T-helper 2 cell treated with Interferon-gamma antibody and Interleukin-4, amounts not matched to agents 5 μg/mL and 100 μg/mL, for 36 hours (primary cell): ENCODE measurements around the gene CAMSAP1.

ENCODE experiments used
- DNase-seq: peaks from one replicate; pipeline ENCODE4 v3.0.0; 2021; ENCODE audit warnings: low spot score
- H3K27ac Mint-ChIP-seq: one replicate; pipeline ENCODE4 v1.8.0; 2021; ENCODE audit warnings: mild to moderate bottlenecking, mixed read lengths
- H3K27me3 Mint-ChIP-seq: one replicate; pipeline ENCODE4 v1.8.0; 2021; ENCODE audit warnings: low read depth, mixed read lengths
- H3K36me3 Mint-ChIP-seq: one replicate; pipeline ENCODE4 v1.8.0; 2021; ENCODE audit warnings: low read depth, mixed read lengths
- H3K4me1 Mint-ChIP-seq: one replicate; pipeline ENCODE4 v1.8.0; 2021; ENCODE audit warnings: low read depth, mixed read lengths
- H3K4me3 Mint-ChIP-seq: one replicate; pipeline ENCODE4 v1.8.0; 2022; ENCODE audit warnings: mild to moderate bottlenecking, moderate library complexity, mixed read lengths
- H3K9me3 Mint-ChIP-seq: one replicate; pipeline ENCODE4 v1.8.0; 2021; ENCODE audit warnings: mixed read lengths

Gene CAMSAP1

GRCh38 chr9:135811801-135812200 lies 95.5 kb downstream of the CAMSAP1 start:
- no peak for DNase-seq
- Mint-ChIP-seq H3K4me1 (no peaks in the 10 kb centered on the region), H3K27me3 (no peaks in the 10 kb centered on the region), H3K4me3 (no peak overlapping the region), H3K27ac (no peak overlapping the region), H3K9me3 (no peaks in the 10 kb centered on the region), H3K36me3 (peaks cover 17% of the 10 kb centered on the region)

- no peak overlapping the region for H3K27ac Mint-ChIP-seq
- H3K9me3 Mint-ChIP-seq = no peaks in the 10 kb centered on the region
- DNase-seq = no peak
- no peaks in the 10 kb centered on the region for H3K27me3 Mint-ChIP-seq
- peaks cover 15% of the 10 kb centered on the region for H3K36me3 Mint-ChIP-seq
- no peak overlapping the region for H3K4me3 Mint-ChIP-seq
- H3K4me1 Mint-ChIP-seq = peaks cover 1% of the 10 kb centered on the region
These were observed 96.4 kb downstream of the CAMSAP1 start for GRCh38 chr9:135810806-135811575.

- Mint-ChIP-seq H3K27me3 (no peaks in the 10 kb centered on the region), H3K36me3 (peaks cover 7% of the 10 kb centered on the region), H3K4me3 (no peak overlapping the region), H3K9me3 (no peaks in the 10 kb centered on the region), H3K27ac (no peak overlapping the region), H3K4me1 (peaks cover 5% of the 10 kb centered on the region)
- DNase-seq = no peak
These were observed 98.2 kb downstream of the CAMSAP1 start for GRCh38 chr9:135809166-135809565.

GRCh38 chr9:135805422-135806022 lies 101.8 kb downstream of the CAMSAP1 start:
- no peak for DNase-seq
- Mint-ChIP-seq H3K36me3 (no peaks in the 10 kb centered on the region), H3K4me1 (peaks cover 5% of the 10 kb centered on the region), H3K4me3 (no peak overlapping the region), H3K27ac (no peak overlapping the region), H3K9me3 (no peaks in the 10 kb centered on the region), H3K27me3 (no peaks in the 10 kb centered on the region)

GRCh38 chr9:135804581-135805421 lies 102.5 kb downstream of the CAMSAP1 start:
- H3K27me3 Mint-ChIP-seq = no peaks in the 10 kb centered on the region
- no peaks in the 10 kb centered on the region for H3K9me3 Mint-ChIP-seq
- no peak overlapping the region for H3K27ac Mint-ChIP-seq
- H3K4me1 Mint-ChIP-seq = peaks cover 5% of the 10 kb centered on the region
- H3K36me3 Mint-ChIP-seq = no peaks in the 10 kb centered on the region
- DNase-seq = no peak
- H3K4me3 Mint-ChIP-seq = no peak overlapping the region

- Mint-ChIP-seq H3K36me3 (no peaks in the 10 kb centered on the region), H3K4me3 (no peak overlapping the region), H3K4me1 (peaks cover 5% of the 10 kb centered on the region), H3K27me3 (no peaks in the 10 kb centered on the region), H3K27ac (no peak overlapping the region), H3K9me3 (no peaks in the 10 kb centered on the region)
- DNase-seq = no peak
These were observed 103.9 kb downstream of the CAMSAP1 start for GRCh38 chr9:135803441-135803840.

- Mint-ChIP-seq H3K4me1 (peaks cover 5% of the 10 kb centered on the region), H3K4me3 (no peak overlapping the region), H3K36me3 (no peaks in the 10 kb centered on the region), H3K27me3 (no peaks in the 10 kb centered on the region), H3K9me3 (no peaks in the 10 kb centered on the region), H3K27ac (no peak overlapping the region)
- DNase-seq = no peak
These were observed 104.4 kb downstream of the CAMSAP1 start for GRCh38 chr9:135802876-135803419.

GRCh38 chr9:135801070-135801469 lies 106.3 kb downstream of the CAMSAP1 start:
- no peaks in the 10 kb centered on the region for H3K9me3 Mint-ChIP-seq
- peaks cover 5% of the 10 kb centered on the region for H3K4me1 Mint-ChIP-seq
- H3K4me3 Mint-ChIP-seq = no peak overlapping the region
- no peaks in the 10 kb centered on the region for H3K36me3 Mint-ChIP-seq
- H3K27ac Mint-ChIP-seq = no peak overlapping the region
- H3K27me3 Mint-ChIP-seq = no peaks in the 10 kb centered on the region
- DNase-seq = no peak

- Mint-ChIP-seq H3K27me3 (no peaks in the 10 kb centered on the region), H3K27ac (no peak overlapping the region), H3K9me3 (no peaks in the 10 kb centered on the region), H3K36me3 (no peaks in the 10 kb centered on the region), H3K4me1 (no peaks in the 10 kb centered on the region), H3K4me3 (no peak overlapping the region)
- no peak for DNase-seq
These were observed 108.1 kb downstream of the CAMSAP1 start for GRCh38 chr9:135799261-135799660.

- H3K4me1 Mint-ChIP-seq = no peaks in the 10 kb centered on the region
- no peaks in the 10 kb centered on the region for H3K36me3 Mint-ChIP-seq
- DNase-seq = no peak
- H3K4me3 Mint-ChIP-seq = no peak overlapping the region
- no peaks in the 10 kb centered on the region for H3K27me3 Mint-ChIP-seq
- no peaks in the 10 kb centered on the region for H3K9me3 Mint-ChIP-seq
- H3K27ac Mint-ChIP-seq = no peak overlapping the region
These were observed 109.1 kb downstream of the CAMSAP1 start for GRCh38 chr9:135798263-135798585.

GRCh38 chr9:135797507-135798262 lies 109.7 kb downstream of the CAMSAP1 start:
- no peaks in the 10 kb centered on the region for H3K36me3 Mint-ChIP-seq
- DNase-seq = peak; percentile 10
- H3K27me3 Mint-ChIP-seq = no peaks in the 10 kb centered on the region

GRCh38 chr9:135796784-135797485 lies 110.4 kb downstream of the CAMSAP1 start:
- Mint-ChIP-seq H3K4me3 (no peak overlapping the region), H3K27me3 (no peaks in the 10 kb centered on the region), H3K9me3 (no peaks in the 10 kb centered on the region), H3K27ac (no peak overlapping the region), H3K4me1 (no peaks in the 10 kb centered on the region), H3K36me3 (no peaks in the 10 kb centered on the region)
- no peak for DNase-seq

More at GRCh38 chr9:135797507-135798262, 109.7 kb downstream of the CAMSAP1 start:
- Mint-ChIP-seq H3K27ac (no peak overlapping the region), H3K9me3 (no peaks in the 10 kb centered on the region), H3K4me3 (no peak overlapping the region), H3K4me1 (no peaks in the 10 kb centered on the region)

- no peak for DNase-seq
- H3K4me1 Mint-ChIP-seq = no peaks in the 10 kb centered on the region
- no peaks in the 10 kb centered on the region for H3K36me3 Mint-ChIP-seq
- H3K4me3 Mint-ChIP-seq = no peak overlapping the region
- no peaks in the 10 kb centered on the region for H3K27me3 Mint-ChIP-seq
- H3K27ac Mint-ChIP-seq = peak overlapping the region; percentile 7
- H3K9me3 Mint-ChIP-seq = no peaks in the 10 kb centered on the region
These were observed 112.0 kb downstream of the CAMSAP1 start for GRCh38 chr9:135795391-135795790.
